Endodermal cell (in vitro differentiated cells): Measurements from ENCODE around the gene BMI1. TPM values are rescaled to one million over a fixed set of nuclear protein-coding genes. Genes with fewer than 3 reads are reported as not detected.

Experiments
- DNase-seq: peaks from one replicate; pipeline ENCODE4 v3.0.0-alpha.2; 2017
- H3K27ac ChIP-seq: 2 replicates; pipeline ENCODE4 v1.5.1; 2013; ENCODE audit warnings: mild to moderate bottlenecking, low read depth, low read length, moderate library complexity
- H3K27me3 ChIP-seq: 2 replicates; pipeline ENCODE4 v1.6.1; 2013; ENCODE audit warnings: mild to moderate bottlenecking, low read length, moderate library complexity; ENCODE audit not compliant: insufficient read depth, control insufficient read depth, poor library complexity, severe bottlenecking
- H3K36me3 ChIP-seq: 2 replicates; pipeline ENCODE4 v1.7.0; 2013; ENCODE audit warnings: mild to moderate bottlenecking, low read length, moderate library complexity; ENCODE audit not compliant: control insufficient read depth, insufficient read depth
- H3K4me1 ChIP-seq: one replicate; pipeline ENCODE4 v1.7.0; 2013; ENCODE audit warnings: low read length; ENCODE audit not compliant: control insufficient read depth, insufficient read depth
- H3K4me3 ChIP-seq: 2 replicates; pipeline ENCODE4 v1.5.1; 2013; ENCODE audit warnings: mild to moderate bottlenecking, low read length, moderate library complexity
- H3K9ac ChIP-seq: 2 replicates; pipeline ENCODE4 v1.6.1; 2013; ENCODE audit warnings: mild to moderate bottlenecking, low read length, moderate library complexity; ENCODE audit not compliant: poor library complexity, severe bottlenecking; ENCODE audit errors: extremely low read depth
- H3K9me3 ChIP-seq: 2 replicates; pipeline ENCODE4 v1.6.1; 2013; ENCODE audit warnings: mild to moderate bottlenecking, low read length, moderate library complexity; ENCODE audit not compliant: control insufficient read depth
- H3K27ac Mint-ChIP-seq: 2 replicates; pipeline ENCODE4 v1.8.0; 2020; ENCODE audit warnings: mixed read lengths
- H3K27me3 Mint-ChIP-seq: 2 replicates; pipeline ENCODE4 v1.8.0; 2021; ENCODE audit warnings: mild to moderate bottlenecking, mixed read lengths; ENCODE audit not compliant: insufficient read depth
- H3K36me3 Mint-ChIP-seq: 2 replicates; pipeline ENCODE4 v1.8.0; 2020; ENCODE audit warnings: low read depth, mixed read lengths
- H3K4me1 Mint-ChIP-seq: 2 replicates; pipeline ENCODE4 v1.8.0; 2020; ENCODE audit warnings: mixed read lengths
- H3K4me3 Mint-ChIP-seq: 2 replicates; pipeline ENCODE4 v1.8.0; 2020; ENCODE audit warnings: mild to moderate bottlenecking, moderate library complexity, mixed read lengths
- H3K9me3 Mint-ChIP-seq: 2 replicates; pipeline ENCODE4 v1.8.0; 2020; ENCODE audit warnings: mild to moderate bottlenecking, mixed read lengths
- WGBS, 2 experiments: methylation state at CpG; one replicate each; pipeline versions ENCODE4 v1.1.5 to v1.1.7; 2013; ENCODE audit warnings: missing lambda C conversion rate in 2 of 2, mixed read lengths in 1 of 2; ENCODE audit not compliant: insufficient coverage in 1 of 2, insufficient read length in 1 of 2; 5-methylcytosine and 5-hydroxymethylcytosine counted together
- total RNA-seq, 2 donors: library from RNA; stranded (reverse); fragmentation: NEBNext Ultra II Directional in 1 of 2; extraction: Animal tissue kit (Norgen Biotek cat#: 25700) in 1 of 2; gene quantifications; 2 replicates in 1 of 2; 3 replicates in 1 of 2; pipeline ENCODE4 v1.2.1, GENCODE V29; 2021
- TF ChIP-seq, protein P1 (sequence below): fragments of 200-600 bp; sonication (generic); conservative IDR thresholded peaks from 2 replicates; pipeline ENCODE4 v1.5.0; 2021; ENCODE audit warnings: antibody characterized with exemption, mild to moderate bottlenecking

The BMI1 gene
- total RNA-seq, 2 donors from 2014 or later = 12.2 to 15.5 TPM

DNA sequence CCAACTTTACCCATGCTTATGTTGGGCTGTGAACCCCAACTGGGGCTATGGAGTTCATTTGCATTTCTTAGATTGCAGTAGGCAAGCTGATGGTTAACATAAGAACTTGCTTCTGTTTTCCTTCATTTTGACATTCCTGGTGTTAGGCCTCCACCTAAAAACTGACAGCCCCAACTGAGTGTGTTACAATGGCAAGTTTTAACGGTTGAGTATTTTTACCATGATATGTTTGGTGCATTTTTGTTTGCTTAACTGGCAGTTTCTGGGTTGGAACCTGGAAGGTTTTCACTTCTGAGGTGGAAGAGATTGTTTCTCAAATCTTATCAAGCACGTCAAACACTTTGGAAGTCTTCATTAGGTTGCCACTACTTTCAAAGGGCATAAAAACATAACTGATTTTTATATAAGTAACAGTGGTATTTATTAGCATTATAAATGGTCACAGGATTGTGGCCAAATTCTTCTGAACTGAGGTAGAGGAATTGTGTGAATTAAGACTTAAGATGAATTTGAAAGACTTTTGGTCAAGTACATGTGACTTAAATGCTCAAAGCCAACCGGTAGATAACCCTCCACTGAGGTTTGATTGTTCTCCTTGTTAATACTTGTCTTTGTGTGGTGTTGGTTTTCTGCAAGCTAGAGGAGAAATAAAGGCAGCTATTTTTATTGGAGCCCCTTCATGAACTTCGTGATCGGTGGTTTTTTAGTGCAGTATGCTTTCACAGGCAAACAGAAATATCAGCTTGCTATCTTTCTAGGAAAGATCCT is 2.8 kb downstream of the BMI1 start:
- Histone ChIP-seq H3K9ac (no peak overlapping the region), H3K27me3 (peaks cover 65% of the 10 kb centered on the region), H3K27ac (no peak overlapping the region), H3K4me1 (no peaks in the 10 kb centered on the region), H3K36me3 (peaks cover 18% of the 10 kb centered on the region), H3K9me3 (no peaks in the 10 kb centered on the region), H3K4me3 (peak overlapping the region; percentile 80)
- 2 to 17% methylated on average over 2 to 5 of the region's 5 CpGs for WGBS, 2 experiments
- no peak for DNase-seq
- peaks cover 9% of the 10 kb centered on the region for H3K36me3 Mint-ChIP-seq
- H3K4me3 Mint-ChIP-seq = peak overlapping the region; percentile 68
- H3K27me3 Mint-ChIP-seq = peaks cover 73% of the 10 kb centered on the region
- no peaks in the 10 kb centered on the region for H3K9me3 Mint-ChIP-seq
- H3K4me1 Mint-ChIP-seq = peaks cover 37% of the 10 kb centered on the region
- H3K27ac Mint-ChIP-seq = no peak overlapping the region
- TF ChIP-seq, protein P1, sequence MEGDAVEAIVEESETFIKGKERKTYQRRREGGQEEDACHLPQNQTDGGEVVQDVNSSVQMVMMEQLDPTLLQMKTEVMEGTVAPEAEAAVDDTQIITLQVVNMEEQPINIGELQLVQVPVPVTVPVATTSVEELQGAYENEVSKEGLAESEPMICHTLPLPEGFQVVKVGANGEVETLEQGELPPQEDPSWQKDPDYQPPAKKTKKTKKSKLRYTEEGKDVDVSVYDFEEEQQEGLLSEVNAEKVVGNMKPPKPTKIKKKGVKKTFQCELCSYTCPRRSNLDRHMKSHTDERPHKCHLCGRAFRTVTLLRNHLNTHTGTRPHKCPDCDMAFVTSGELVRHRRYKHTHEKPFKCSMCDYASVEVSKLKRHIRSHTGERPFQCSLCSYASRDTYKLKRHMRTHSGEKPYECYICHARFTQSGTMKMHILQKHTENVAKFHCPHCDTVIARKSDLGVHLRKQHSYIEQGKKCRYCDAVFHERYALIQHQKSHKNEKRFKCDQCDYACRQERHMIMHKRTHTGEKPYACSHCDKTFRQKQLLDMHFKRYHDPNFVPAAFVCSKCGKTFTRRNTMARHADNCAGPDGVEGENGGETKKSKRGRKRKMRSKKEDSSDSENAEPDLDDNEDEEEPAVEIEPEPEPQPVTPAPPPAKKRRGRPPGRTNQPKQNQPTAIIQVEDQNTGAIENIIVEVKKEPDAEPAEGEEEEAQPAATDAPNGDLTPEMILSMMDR = no peak

DNA sequence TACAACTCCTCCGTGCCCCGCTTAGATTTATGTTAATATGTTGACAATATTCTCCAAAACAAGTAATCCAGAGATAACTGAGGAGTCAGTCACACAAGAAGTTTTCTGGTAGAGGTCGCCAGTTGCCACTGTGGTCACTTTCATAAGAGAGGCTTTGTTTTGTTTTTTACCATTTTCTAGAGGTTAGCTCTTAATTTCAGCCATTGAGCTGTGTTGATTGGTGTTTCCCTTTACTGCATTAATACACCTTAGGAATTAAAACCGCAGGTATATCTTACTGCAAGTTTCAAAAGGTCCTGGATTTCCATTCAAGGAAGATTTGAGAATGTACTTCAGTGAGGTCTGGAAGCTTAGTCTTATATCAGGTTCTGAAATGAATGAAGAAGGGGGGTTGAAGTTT is 3.5 kb downstream of the BMI1 start:
- H3K27ac Mint-ChIP-seq = no peak overlapping the region
- H3K36me3 ChIP-seq = peaks cover 25% of the 10 kb centered on the region
- H3K4me1 Mint-ChIP-seq = peaks cover 37% of the 10 kb centered on the region
- peaks cover 69% of the 10 kb centered on the region for H3K27me3 Mint-ChIP-seq
- H3K4me1 ChIP-seq = no peaks in the 10 kb centered on the region
- H3K9me3 Mint-ChIP-seq = no peaks in the 10 kb centered on the region
- peak overlapping the region; percentile 80 for H3K4me3 ChIP-seq
- H3K27me3 ChIP-seq = peaks cover 58% of the 10 kb centered on the region
- 5 to 7% methylated on average over 2 to 4 of the region's 4 CpGs for WGBS, 2 experiments
- TF ChIP-seq, protein P1 = no peak
- DNase-seq = no peak
- no peak overlapping the region for H3K27ac ChIP-seq
- no peaks in the 10 kb centered on the region for H3K9me3 ChIP-seq
- no peak overlapping the region for H3K9ac ChIP-seq
- peaks cover 13% of the 10 kb centered on the region for H3K36me3 Mint-ChIP-seq
- peak overlapping the region; percentile 68 for H3K4me3 Mint-ChIP-seq

DNA sequence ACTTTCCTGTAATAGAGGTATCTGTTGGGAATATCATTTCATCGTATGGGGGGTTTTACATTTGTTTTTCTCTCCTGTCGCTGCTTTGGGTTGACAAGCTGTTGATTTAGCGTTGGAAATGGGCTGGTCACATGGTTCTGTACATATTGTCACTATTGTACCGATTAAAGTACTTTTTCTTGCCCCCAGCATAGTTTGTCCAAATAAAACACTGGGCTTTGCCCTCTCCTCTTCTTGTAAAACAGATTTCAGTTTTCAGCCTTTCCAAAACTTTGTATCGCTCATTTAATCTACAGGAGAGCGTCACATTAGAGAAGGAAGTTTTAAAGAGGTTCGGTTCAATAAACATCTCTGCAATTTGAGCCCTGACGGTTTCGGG is 4.0 kb downstream of the BMI1 start:
- no peak for DNase-seq
- Mint-ChIP-seq H3K9me3 (no peaks in the 10 kb centered on the region), H3K27me3 (peaks cover 69% of the 10 kb centered on the region), H3K4me3 (peak overlapping the region; percentile 68), H3K4me1 (peaks cover 37% of the 10 kb centered on the region), H3K36me3 (peaks cover 17% of the 10 kb centered on the region), H3K27ac (no peak overlapping the region)
- Histone ChIP-seq H3K9me3 (no peaks in the 10 kb centered on the region), H3K36me3 (peaks cover 29% of the 10 kb centered on the region), H3K4me1 (no peaks in the 10 kb centered on the region), H3K27ac (no peak overlapping the region), H3K9ac (no peak overlapping the region), H3K27me3 (peaks cover 58% of the 10 kb centered on the region), H3K4me3 (peak overlapping the region; percentile 80)
- WGBS, 2 experiments = 1 to 2% methylated on average over 5 to 9 of the region's 9 CpGs
- TF ChIP-seq, protein P1 = no peak
